ENCODE data around the gene CEL.
"Not testable (repeated sequence)": the region's sequence is repeated elsewhere in the genome, so short reads cannot be mapped to it uniquely, and the experiment has no call there.

CEL gene

GRCh38 chr9:133090752-133091385, 29.1 kb downstream of the CEL start:
- DNase-seq (ENCODE audit: low read depth) = no peak
- H3K4me3 ChIP-seq (replicated peaks; ENCODE audit: low read depth, low read length) = no peak overlapping the region
- TF ChIP-seq CTCF (IDR thresholded peaks at IDR 0.05; ENCODE audit: low read length, missing control alignments) = no peak

GRCh38 chr9:133094351-133094750, 32.6 kb downstream of the CEL start:
- H3K4me3 ChIP-seq (replicated peaks; ENCODE audit: low read depth, low read length); DNase-seq (ENCODE audit: low read depth): not testable (repeated sequence)

- DNase-seq (ENCODE audit: low read depth) = no peak
- no peak overlapping the region for H3K4me3 ChIP-seq (replicated peaks; ENCODE audit: low read depth, low read length)
- no peak for TF ChIP-seq CTCF (IDR thresholded peaks at IDR 0.05; ENCODE audit: low read length, missing control alignments)
Measured at GRCh38 chr9:133094842-133095393, 33.1 kb downstream of the CEL start.

- no peak for DNase-seq (ENCODE audit: low read depth)
- no peak for TF ChIP-seq CTCF (IDR thresholded peaks at IDR 0.05; ENCODE audit: low read length, missing control alignments)
- H3K4me3 ChIP-seq (replicated peaks; ENCODE audit: low read depth, low read length) = no peak overlapping the region
Measured at GRCh38 chr9:133098104-133098754, 36.4 kb downstream of the CEL start.

- no peak overlapping the region for H3K4me3 ChIP-seq (replicated peaks; ENCODE audit: low read depth, low read length)
- TF ChIP-seq CTCF (IDR thresholded peaks at IDR 0.05; ENCODE audit: low read length, missing control alignments) = no peak
Measured at GRCh38 chr9:133098871-133099270, 37.1 kb downstream of the CEL start.

GRCh38 chr9:133099726-133100505, 38.1 kb downstream of the CEL start:
- no peak overlapping the region for H3K4me3 ChIP-seq (replicated peaks; ENCODE audit: low read depth, low read length)
- no peak for DNase-seq (ENCODE audit: low read depth)
- TF ChIP-seq CTCF (IDR thresholded peaks at IDR 0.05; ENCODE audit: low read length, missing control alignments) = no peak

More at GRCh38 chr9:133098871-133099270, 37.1 kb downstream of the CEL start:
- DNase-seq (ENCODE audit: low read depth) = no peak

Measured in fibroblast of pulmonary artery (primary cell).